MM.1S (cell line): ENCODE results near the gene ITGA2.

Experiments used
- DNase-seq: peaks from one replicate; pipeline ENCODE4 v3.0.0-alpha.2; 2015
- H2AFZ ChIP-seq: fragments of 300-600 bp; sonication (generic); 2 replicates; pipeline ENCODE4 v1.6.0; 2016; ENCODE audit warnings: antibody characterized with exemption, low read length
- H3F3A ChIP-seq: fragments of 300-600 bp; sonication (generic); 2 replicates; pipeline ENCODE4 v1.6.1; 2016; ENCODE audit warnings: mild to moderate bottlenecking, antibody characterized with exemption, low read length, moderate library complexity, mixed read lengths; ENCODE audit not compliant: insufficient read depth
- H3K27ac ChIP-seq: fragments of 300-600 bp; sonication (generic); 2 replicates; pipeline ENCODE4 v1.5.1; 2016; ENCODE audit warnings: mild to moderate bottlenecking, low read length
- H3K27me3 ChIP-seq: fragments of 300-600 bp; sonication (generic); replicated peaks from 2 replicates; pipeline ENCODE4 v1.6.0; 2016; ENCODE audit warnings: low read length; ENCODE audit not compliant: insufficient read depth
- H3K36me3 ChIP-seq: fragments of 300-600 bp; sonication (generic); replicated peaks from 2 replicates; pipeline ENCODE4 v1.6.1; 2016; ENCODE audit warnings: mild to moderate bottlenecking, low read length, mixed read lengths; ENCODE audit not compliant: insufficient read depth
- H3K4me1 ChIP-seq: fragments of 300-600 bp; sonication (generic); 2 replicates; pipeline ENCODE4 v1.6.1; 2016; ENCODE audit warnings: low read length, mixed read lengths
- H3K4me2 ChIP-seq: fragments of 300-600 bp; sonication (generic); 2 replicates; pipeline ENCODE4 v1.6.0; 2016; ENCODE audit warnings: low read depth, low read length
- H3K4me3 ChIP-seq: fragments of 300-600 bp; sonication (generic); 2 replicates; pipeline ENCODE4 v1.5.1; 2016; ENCODE audit warnings: low read length, mixed read lengths
- H3K79me2 ChIP-seq: fragments of 300-600 bp; sonication (generic); 2 replicates; pipeline ENCODE4 v1.6.1; 2016; ENCODE audit warnings: mixed run types, low read length, mixed read lengths
- H3K9ac ChIP-seq: fragments of 300-600 bp; sonication (generic); 2 replicates; pipeline ENCODE4 v1.6.1; 2016; ENCODE audit warnings: low read length, mixed read lengths
- H3K9me2 ChIP-seq: fragments of 300-600 bp; sonication (generic); replicated peaks from 2 replicates; pipeline ENCODE4 v1.6.1; 2016; ENCODE audit warnings: mild to moderate bottlenecking, low read length, mixed read lengths; ENCODE audit not compliant: insufficient read depth
- H3K9me3 ChIP-seq: fragments of 300-600 bp; sonication (generic); replicated peaks from 2 replicates; pipeline ENCODE4 v1.6.1; 2016; ENCODE audit warnings: mild to moderate bottlenecking, low read length, mixed read lengths; ENCODE audit not compliant: insufficient read depth
- H4K20me1 ChIP-seq: fragments of 300-600 bp; sonication (generic); 2 replicates; pipeline ENCODE4 v1.6.1; 2016; ENCODE audit warnings: mild to moderate bottlenecking, low read length, moderate library complexity, mixed read lengths; ENCODE audit not compliant: insufficient read depth
- EZH2 ChIP-seq: fragments of 300-600 bp; sonication (generic); optimal IDR thresholded peaks from 2 replicates; pipeline ENCODE3; 2017; ENCODE audit warnings: low read depth, mild to moderate bottlenecking, antibody characterized with exemption, low read length, mixed read lengths
- EZH2phosphoT487 ChIP-seq: fragments of 300-600 bp; sonication (generic); IDR thresholded peaks from 2 replicates; pipeline ENCODE4 v1.6.1; 2018; ENCODE audit warnings: antibody characterized with exemption, low read length
- TF ChIP-seq, protein P1 (sequence below): fragments of 300-600 bp; sonication (generic); IDR thresholded peaks from 2 replicates; pipeline ENCODE4 v1.5.1; 2016; ENCODE audit warnings: antibody characterized with exemption, low read length, mixed read lengths

ITGA2 gene

DNA sequence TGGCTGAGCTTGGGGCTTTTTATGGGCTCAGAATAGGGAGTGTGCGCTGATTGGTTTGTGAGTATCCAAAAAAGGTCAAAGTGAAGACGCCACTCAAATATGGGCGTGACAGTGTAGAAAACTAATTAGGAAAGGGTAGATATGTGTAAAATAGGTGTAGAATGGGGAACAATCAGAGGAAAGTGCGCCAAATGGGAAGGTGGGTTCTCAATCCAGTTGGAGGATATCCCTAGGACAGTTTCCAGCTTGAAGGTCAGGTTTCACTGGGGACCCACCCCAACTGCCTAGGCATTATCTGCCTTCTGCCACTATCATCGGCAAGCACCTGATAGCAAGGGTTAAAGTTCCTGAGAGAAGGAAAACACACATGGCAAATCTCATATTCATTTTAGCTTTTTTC, 129.7 kb downstream of the ITGA2 start:
- no peaks in the 10 kb centered on the region for H3K79me2 ChIP-seq
- no peaks in the 10 kb centered on the region for H3F3A ChIP-seq
- H3K4me3 ChIP-seq = no peak overlapping the region
- no peaks in the 10 kb centered on the region for H3K9me2 ChIP-seq
- H3K9me3 ChIP-seq = no peaks in the 10 kb centered on the region
- H3K4me2 ChIP-seq = no peak overlapping the region
- no peaks in the 10 kb centered on the region for H3K36me3 ChIP-seq
- no peaks in the 10 kb centered on the region for H3K4me1 ChIP-seq
- H3K9ac ChIP-seq = no peak overlapping the region
- no peaks in the 10 kb centered on the region for H3K27me3 ChIP-seq
- DNase-seq = no peak
- TF ChIP-seq, protein P1, sequence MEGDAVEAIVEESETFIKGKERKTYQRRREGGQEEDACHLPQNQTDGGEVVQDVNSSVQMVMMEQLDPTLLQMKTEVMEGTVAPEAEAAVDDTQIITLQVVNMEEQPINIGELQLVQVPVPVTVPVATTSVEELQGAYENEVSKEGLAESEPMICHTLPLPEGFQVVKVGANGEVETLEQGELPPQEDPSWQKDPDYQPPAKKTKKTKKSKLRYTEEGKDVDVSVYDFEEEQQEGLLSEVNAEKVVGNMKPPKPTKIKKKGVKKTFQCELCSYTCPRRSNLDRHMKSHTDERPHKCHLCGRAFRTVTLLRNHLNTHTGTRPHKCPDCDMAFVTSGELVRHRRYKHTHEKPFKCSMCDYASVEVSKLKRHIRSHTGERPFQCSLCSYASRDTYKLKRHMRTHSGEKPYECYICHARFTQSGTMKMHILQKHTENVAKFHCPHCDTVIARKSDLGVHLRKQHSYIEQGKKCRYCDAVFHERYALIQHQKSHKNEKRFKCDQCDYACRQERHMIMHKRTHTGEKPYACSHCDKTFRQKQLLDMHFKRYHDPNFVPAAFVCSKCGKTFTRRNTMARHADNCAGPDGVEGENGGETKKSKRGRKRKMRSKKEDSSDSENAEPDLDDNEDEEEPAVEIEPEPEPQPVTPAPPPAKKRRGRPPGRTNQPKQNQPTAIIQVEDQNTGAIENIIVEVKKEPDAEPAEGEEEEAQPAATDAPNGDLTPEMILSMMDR = no peak
- TF ChIP-seq EZH2 = no peak
- no peak for TF ChIP-seq EZH2phosphoT487
- no peaks in the 10 kb centered on the region for H4K20me1 ChIP-seq
- no peak overlapping the region for H3K27ac ChIP-seq
- no peak overlapping the region for H2AFZ ChIP-seq

DNA sequence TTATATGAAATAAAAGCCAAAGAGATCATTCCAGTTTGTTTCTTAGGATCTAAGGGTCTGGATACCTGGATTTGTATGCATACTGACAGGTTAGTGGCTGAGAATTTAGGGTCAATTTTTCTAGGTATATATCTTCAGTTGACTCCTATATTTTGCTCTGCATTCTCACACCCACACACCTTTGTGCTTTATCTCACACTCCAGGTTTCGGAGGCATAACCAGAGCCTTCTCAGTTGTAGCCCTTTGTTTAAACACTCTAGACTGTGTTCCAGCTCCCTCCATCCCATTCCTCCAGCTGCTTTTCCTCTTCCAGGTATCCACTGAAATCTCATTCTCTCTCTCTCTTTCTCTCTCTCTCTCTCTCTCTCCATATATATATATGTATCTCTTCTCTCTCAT, 131.0 kb downstream of the ITGA2 start:
- TF ChIP-seq, protein P1 = no peak
- TF ChIP-seq EZH2phosphoT487 = no peak
- no peak for TF ChIP-seq EZH2
- Histone ChIP-seq H3K4me3 (no peak overlapping the region), H3F3A (no peaks in the 10 kb centered on the region), H3K27ac (no peak overlapping the region), H3K9ac (no peak overlapping the region), H3K9me3 (no peaks in the 10 kb centered on the region), H3K36me3 (no peaks in the 10 kb centered on the region), H2AFZ (no peak overlapping the region), H3K4me2 (no peak overlapping the region), H4K20me1 (no peaks in the 10 kb centered on the region), H3K4me1 (no peaks in the 10 kb centered on the region), H3K27me3 (no peaks in the 10 kb centered on the region), H3K9me2 (no peaks in the 10 kb centered on the region), H3K79me2 (no peaks in the 10 kb centered on the region)
- no peak for DNase-seq

DNA sequence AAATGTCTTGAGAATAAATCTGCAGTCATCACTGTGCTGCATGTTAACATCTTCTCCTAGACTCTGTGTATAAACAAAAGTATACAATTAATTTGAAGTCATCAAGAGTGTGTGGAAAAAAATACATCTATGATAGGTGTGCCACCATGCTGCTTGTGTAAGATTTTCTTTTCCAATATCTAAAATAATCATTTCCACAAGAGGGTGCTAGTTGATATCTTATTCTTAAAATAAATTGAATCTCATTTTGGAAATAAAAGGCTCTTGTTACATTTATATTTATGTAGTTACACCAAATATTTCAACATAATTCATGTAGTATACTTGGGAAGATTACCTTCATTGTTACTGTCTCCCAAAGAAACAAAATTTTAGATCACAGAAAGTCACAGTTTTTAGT, 134.6 kb downstream of the ITGA2 start:
- Histone ChIP-seq H3K4me3 (no peak overlapping the region), H3K4me1 (no peaks in the 10 kb centered on the region), H3K36me3 (no peaks in the 10 kb centered on the region), H4K20me1 (no peaks in the 10 kb centered on the region), H2AFZ (no peak overlapping the region), H3K9me2 (no peaks in the 10 kb centered on the region), H3F3A (no peaks in the 10 kb centered on the region), H3K27ac (no peak overlapping the region), H3K4me2 (no peak overlapping the region), H3K27me3 (no peaks in the 10 kb centered on the region), H3K9ac (no peak overlapping the region), H3K9me3 (no peaks in the 10 kb centered on the region), H3K79me2 (no peaks in the 10 kb centered on the region)
- no peak for DNase-seq
- no peak for TF ChIP-seq EZH2
- no peak for TF ChIP-seq EZH2phosphoT487
- TF ChIP-seq, protein P1 = no peak; the same call in 1 of the 2 replicates
